ENCODE data around the gene RHBDL3.
"Not testable (repeated sequence)": the region's sequence is repeated elsewhere in the genome, so short reads cannot be mapped to it uniquely, and the experiment has no call there.

Gene RHBDL3

GRCh38 chr17:32350666-32351418, 85.2 kb downstream of the RHBDL3 start:
- no peak for TF ChIP-seq CTCF (IDR thresholded peaks at IDR 0.05; ENCODE audit: low read depth, low read length)
- DNase-seq (ENCODE audit: low read depth in 2 of 2): peak; percentile 80 to 83
- H3K4me3 ChIP-seq (replicated peaks in 1 of 2; ENCODE audit: low read depth in 2 of 2, low read length in 2 of 2): peak overlapping the region; percentile 76 to 93

- DNase-seq (ENCODE audit: low read depth in 2 of 2): not testable (repeated sequence)
- H3K4me3 ChIP-seq (replicated peaks in 1 of 2; ENCODE audit: low read depth in 2 of 2, low read length in 2 of 2): peak overlapping the region; percentile 15 to 76
Measured at GRCh38 chr17:32352734-32353133, 87.1 kb downstream of the RHBDL3 start.

- H3K4me3 ChIP-seq (replicated peaks in 1 of 2; ENCODE audit: low read depth in 2 of 2, low read length in 2 of 2): no peak overlapping the region
- DNase-seq (ENCODE audit: low read depth in 2 of 2): no peak
- no peak for TF ChIP-seq CTCF (IDR thresholded peaks at IDR 0.05; ENCODE audit: low read depth, low read length)
Measured at GRCh38 chr17:32355649-32356377, 90.2 kb downstream of the RHBDL3 start.

GRCh38 chr17:32356378-32356743, 90.7 kb downstream of the RHBDL3 start:
- no peak overlapping the region for H3K4me3 ChIP-seq (replicated peaks in 1 of 2; ENCODE audit: low read depth in 2 of 2, low read length in 2 of 2)
- no peak for TF ChIP-seq CTCF (IDR thresholded peaks at IDR 0.05; ENCODE audit: low read depth, low read length)
- DNase-seq (ENCODE audit: low read depth in 2 of 2): no peak

- no peak overlapping the region for H3K4me3 ChIP-seq (replicated peaks in 1 of 2; ENCODE audit: low read depth in 2 of 2, low read length in 2 of 2)
- TF ChIP-seq CTCF (IDR thresholded peaks at IDR 0.05; ENCODE audit: low read depth, low read length): no peak
- DNase-seq (ENCODE audit: low read depth in 2 of 2): no peak
Measured at GRCh38 chr17:32356750-32357149, 91.1 kb downstream of the RHBDL3 start.

- DNase-seq (ENCODE audit: low read depth in 2 of 2): no peak
- H3K4me3 ChIP-seq (replicated peaks in 1 of 2; ENCODE audit: low read depth in 2 of 2, low read length in 2 of 2): no peak overlapping the region
- no peak for TF ChIP-seq CTCF (IDR thresholded peaks at IDR 0.05; ENCODE audit: low read depth, low read length)
Measured at GRCh38 chr17:32357615-32358014, 92.0 kb downstream of the RHBDL3 start.

- no peak for DNase-seq (ENCODE audit: low read depth in 2 of 2)
- no peak overlapping the region for H3K4me3 ChIP-seq (replicated peaks in 1 of 2; ENCODE audit: low read depth in 2 of 2, low read length in 2 of 2)
Measured at GRCh38 chr17:32361270-32361669, 95.6 kb downstream of the RHBDL3 start.

More at GRCh38 chr17:32361270-32361669, 95.6 kb downstream of the RHBDL3 start:
- no peak for TF ChIP-seq CTCF (IDR thresholded peaks at IDR 0.05; ENCODE audit: low read depth, low read length)

Measured in cardiac fibroblast (primary cell).